B cell (primary cell): Measurements from ENCODE around the gene DMXL2. TPM values are rescaled to one million over a fixed set of nuclear protein-coding genes. Genes with fewer than 3 reads are reported as not detected.

Experiments used
- ATAC-seq: fragments of 200-7000 bp; cut with Tn5 transposase; one replicate; pipeline ENCODE4 v1.10.0; 2021; ENCODE audit warnings: low read depth, mild to moderate bottlenecking, moderate number of reproducible peaks, moderate library complexity
- CTCF ChIA-PET: fragments of 350-600 bp; sonication (Branson Sonifier 250); formaldehyde crosslinking; loops from one replicate; lab custom pipeline; 2021; ENCODE audit warnings: antibody characterized with exemption, inconsistent platforms; lab: Charles Lee
- POLR2A ChIA-PET: fragments of 350-600 bp; sonication (Branson Sonifier 250); formaldehyde crosslinking; loops from one replicate; lab custom pipeline; 2021; ENCODE audit warnings: antibody characterized with exemption; lab: Charles Lee
- DNase-seq: peaks from one replicate; pipeline ENCODE4 v3.0.0; 2013
- H2AFZ ChIP-seq: 2 replicates; pipeline ENCODE4 v1.6.1; 2012; ENCODE audit warnings: mild to moderate bottlenecking, low read depth, low read length; ENCODE audit not compliant: insufficient read depth, poor library complexity, severe bottlenecking
- H3K27ac ChIP-seq, 2 donors: 1 replicate in 1 of 2; 2 replicates in 1 of 2; pipeline ENCODE4 v1.5.1; 2012 to 2013; ENCODE audit warnings: low read length in 2 of 2, mild to moderate bottlenecking in 2 of 2, moderate library complexity in 1 of 2
- H3K27me3 ChIP-seq, 4 experiments: fragments of 200-600 bp in 1 of 4; sonication (generic) in 1 of 4; replicated peaks in 1 of 4; 1 replicate in 2 of 4; 2 replicates in 2 of 4; pipeline versions ENCODE4 v1.6.1 to v1.7.0; 2013 to 2016; ENCODE audit warnings: low read length in 3 of 4, mild to moderate bottlenecking in 2 of 4, mixed read lengths in 1 of 4, moderate library complexity in 1 of 4; ENCODE audit not compliant: insufficient read depth in 4 of 4, control insufficient read depth in 3 of 4; ENCODE audit errors: control extremely low read depth in 1 of 4
- H3K36me3 ChIP-seq, 2 experiments: replicated peaks in 1 of 2; 1 replicate in 1 of 2; 2 replicates in 1 of 2; pipeline versions ENCODE4 v1.6.1 to v1.7.1; 2013; ENCODE audit warnings: low read length in 1 of 2; ENCODE audit not compliant: insufficient read depth in 2 of 2, control insufficient read depth in 1 of 2; ENCODE audit errors: control extremely low read depth in 1 of 2, extremely low read depth in 1 of 2
- H3K4me1 ChIP-seq, 2 donors: fragments of 200-600 bp in 1 of 2; sonication (generic) in 1 of 2; 1 replicate in 1 of 2; 2 replicates in 1 of 2; pipeline versions ENCODE4 v1.5.1 to v1.6.1; 2013 to 2017; ENCODE audit warnings: low read length in 2 of 2; ENCODE audit not compliant: control insufficient read depth in 2 of 2, insufficient read depth in 2 of 2
- H3K4me2 ChIP-seq: replicated peaks from 2 replicates; pipeline ENCODE3; 2012; ENCODE audit warnings: mild to moderate bottlenecking, low read depth, low read length; ENCODE audit not compliant: poor library complexity, severe bottlenecking
- H3K4me3 ChIP-seq, 5 experiments: fragments of 200-600 bp in 1 of 5; sonication (generic) in 1 of 5; 1 replicate in 3 of 5; 2 replicates in 2 of 5; pipeline versions ENCODE4 v1.5.1 to v1.7.0; 2011 to 2016; ENCODE audit warnings: low read length in 4 of 5, mild to moderate bottlenecking in 4 of 5, low read depth in 2 of 5, control low read depth in 1 of 5, moderate library complexity in 1 of 5; ENCODE audit not compliant: insufficient read depth in 1 of 5; ENCODE audit errors: control extremely low read depth in 1 of 5, extremely low read depth in 1 of 5
- H3K79me2 ChIP-seq: fragments of 200-600 bp; sonication (generic); one replicate; pipeline ENCODE4 v1.6.0; 2016; ENCODE audit warnings: low read length; ENCODE audit not compliant: control insufficient read depth, insufficient read depth
- H3K9ac ChIP-seq: fragments of 200-600 bp; sonication (generic); 2 replicates; pipeline ENCODE4 v1.6.1; 2017; ENCODE audit warnings: mild to moderate bottlenecking, low read length, moderate library complexity
- H3K9me3 ChIP-seq, 3 donors: one replicate each; pipeline versions ENCODE4 v1.6.1 to v1.7.1; 2013; ENCODE audit warnings: low read length in 2 of 3; ENCODE audit not compliant: control insufficient read depth in 2 of 3, insufficient read depth in 1 of 3; ENCODE audit errors: control extremely low read depth in 1 of 3
- H4K20me1 ChIP-seq: 2 replicates; pipeline ENCODE4 v1.6.0; 2012; ENCODE audit warnings: mild to moderate bottlenecking, low read length; ENCODE audit not compliant: insufficient read depth, control insufficient read depth, poor library complexity, severe bottlenecking
- H3K27ac Mint-ChIP-seq: one replicate; pipeline ENCODE4 v1.8.0; 2021; ENCODE audit warnings: mixed read lengths
- H3K27me3 Mint-ChIP-seq: one replicate; pipeline ENCODE4 v1.8.0; 2021; ENCODE audit warnings: mixed read lengths
- H3K4me1 Mint-ChIP-seq: one replicate; pipeline ENCODE4 v1.8.0; 2021; ENCODE audit warnings: mixed read lengths
- H3K4me3 Mint-ChIP-seq: one replicate; pipeline ENCODE4 v1.8.0; 2021; ENCODE audit warnings: mixed read lengths
- H3K9me3 Mint-ChIP-seq: one replicate; pipeline ENCODE4 v1.8.0; 2022; ENCODE audit warnings: mixed read lengths; ENCODE audit not compliant: insufficient read depth
- EZH2 ChIP-seq: IDR thresholded peaks from 2 replicates; pipeline ENCODE4 v1.6.1; 2012; ENCODE audit warnings: borderline replicate concordance, low read depth, mild to moderate bottlenecking, moderate library complexity, low read length; ENCODE audit not compliant: insufficient read depth, poor library complexity, severe bottlenecking
- WGBS: methylation state at CpG from one replicate; pipeline ENCODE4 v1.1.5; 2013; ENCODE audit warnings: missing lambda C conversion rate; ENCODE audit not compliant: insufficient coverage; 5-methylcytosine and 5-hydroxymethylcytosine counted together
- intact Hi-C: fragments of 100-400 bp; cut with micrococcal nuclease; formaldehyde crosslinking; loops from one replicate; pipeline ENCODE4 v1.10.0; 2022
- polyA plus RNA-seq: library from polyadenylated mRNA; depleted of rRNA; stranded (reverse); fragments of >200 nt; gene quantifications from 2 replicates; pipeline ENCODE4 v1.2.3, GENCODE V29; 2012
- total RNA-seq, 2 donors: library from RNA; stranded (reverse); fragments of 120-200 nt in 1 of 2; gene quantifications; 1 replicate in 1 of 2; 2 replicates in 1 of 2; pipeline versions ENCODE4 v1.2.3 to v1.2.4, GENCODE V29; 2013 to 2022
- TF ChIP-seq, protein P1 (sequence below): fragments of 200-600 bp; IDR thresholded peaks from one replicate; pipeline ENCODE4 v1.8.0; 2022; ENCODE audit warnings: antibody characterized with exemption, mild to moderate bottlenecking

Gene DMXL2
- total and polyA plus RNA-seq, 2 donors (not counting 1 experiment from before 2014, with no cell fraction given): 1.4 to 5.6 TPM

DNA sequence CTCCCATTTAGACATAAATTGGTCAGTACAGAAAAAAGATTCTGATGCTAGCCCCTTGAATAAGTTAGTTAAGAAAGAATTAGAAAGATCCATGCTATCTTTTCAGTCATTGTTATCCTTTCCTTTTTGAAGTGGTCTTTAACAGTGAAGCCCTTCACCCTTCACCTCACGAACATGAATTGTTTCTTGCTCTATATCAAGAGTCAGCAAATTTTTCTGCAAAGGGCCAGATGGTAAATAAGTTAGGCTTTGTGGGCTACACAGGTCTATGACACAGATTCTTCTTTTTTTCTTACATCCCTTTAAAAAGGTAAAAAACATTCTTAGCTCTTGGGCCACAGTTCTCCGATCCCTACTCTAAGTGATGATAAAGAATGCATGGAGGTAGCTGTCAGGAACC lies 74.9 kb downstream of the DMXL2 start:
- no peak for DNase-seq
- no peaks in the 10 kb centered on the region for H3K9me3 ChIP-seq
- no peak overlapping the region for H3K27ac ChIP-seq
- ChIA-PET CTCF (no interaction called here), POLR2A (no interaction called here)
- intact Hi-C loops: no loop called here
- H3K9me3 Mint-ChIP-seq: no peaks in the 10 kb centered on the region
- no peak overlapping the region for H3K9ac ChIP-seq
- TF ChIP-seq EZH2: no peak
- TF ChIP-seq, protein P1, sequence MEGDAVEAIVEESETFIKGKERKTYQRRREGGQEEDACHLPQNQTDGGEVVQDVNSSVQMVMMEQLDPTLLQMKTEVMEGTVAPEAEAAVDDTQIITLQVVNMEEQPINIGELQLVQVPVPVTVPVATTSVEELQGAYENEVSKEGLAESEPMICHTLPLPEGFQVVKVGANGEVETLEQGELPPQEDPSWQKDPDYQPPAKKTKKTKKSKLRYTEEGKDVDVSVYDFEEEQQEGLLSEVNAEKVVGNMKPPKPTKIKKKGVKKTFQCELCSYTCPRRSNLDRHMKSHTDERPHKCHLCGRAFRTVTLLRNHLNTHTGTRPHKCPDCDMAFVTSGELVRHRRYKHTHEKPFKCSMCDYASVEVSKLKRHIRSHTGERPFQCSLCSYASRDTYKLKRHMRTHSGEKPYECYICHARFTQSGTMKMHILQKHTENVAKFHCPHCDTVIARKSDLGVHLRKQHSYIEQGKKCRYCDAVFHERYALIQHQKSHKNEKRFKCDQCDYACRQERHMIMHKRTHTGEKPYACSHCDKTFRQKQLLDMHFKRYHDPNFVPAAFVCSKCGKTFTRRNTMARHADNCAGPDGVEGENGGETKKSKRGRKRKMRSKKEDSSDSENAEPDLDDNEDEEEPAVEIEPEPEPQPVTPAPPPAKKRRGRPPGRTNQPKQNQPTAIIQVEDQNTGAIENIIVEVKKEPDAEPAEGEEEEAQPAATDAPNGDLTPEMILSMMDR: no peak
- no peak overlapping the region for H3K4me3 ChIP-seq
- no peak overlapping the region for H3K27ac Mint-ChIP-seq
- H3K4me2 ChIP-seq: no peak overlapping the region
- H4K20me1 ChIP-seq: no peaks in the 10 kb centered on the region
- no peaks in the 10 kb centered on the region for H3K27me3 ChIP-seq
- H3K27me3 Mint-ChIP-seq: no peaks in the 10 kb centered on the region
- no peaks in the 10 kb centered on the region for H3K4me1 Mint-ChIP-seq
- WGBS: 100% methylated on average over 1 of the region's 2 CpGs
- no peak overlapping the region for H2AFZ ChIP-seq
- ATAC-seq: no peak
- no peaks in the 10 kb centered on the region for H3K36me3 ChIP-seq
- H3K4me3 Mint-ChIP-seq: no peak overlapping the region
- H3K79me2 ChIP-seq: no peaks in the 10 kb centered on the region
- no peaks in the 10 kb centered on the region for H3K4me1 ChIP-seq

- H3K27ac ChIP-seq: no peak overlapping the region
- no peak for ATAC-seq
- H3K4me3 ChIP-seq: no peak overlapping the region
- H3K9ac ChIP-seq: no peak overlapping the region
- H3K9me3 Mint-ChIP-seq: no peaks in the 10 kb centered on the region
- no peaks in the 10 kb centered on the region for H3K27me3 ChIP-seq
- no peaks in the 10 kb centered on the region for H4K20me1 ChIP-seq
- H3K4me1 Mint-ChIP-seq: no peaks in the 10 kb centered on the region
- no peaks in the 10 kb centered on the region for H3K27me3 Mint-ChIP-seq
- H3K27ac Mint-ChIP-seq: no peak overlapping the region
- H3K36me3 ChIP-seq: no peaks in the 10 kb centered on the region
- no peaks in the 10 kb centered on the region for H3K79me2 ChIP-seq
- ChIA-PET CTCF (interaction anchor here (0.8 to 1.2 kb wide), 3 partner anchors 86 to 374 kb away, joined by 3 read pairs; partner anchors contain the start of gene DMXL2), POLR2A (no interaction called here)
- DNase-seq: no peak
- no peaks in the 10 kb centered on the region for H3K9me3 ChIP-seq
- no peak overlapping the region for H3K4me3 Mint-ChIP-seq
- no peaks in the 10 kb centered on the region for H3K4me1 ChIP-seq
- TF ChIP-seq, protein P1: peak; percentile 30
- TF ChIP-seq EZH2: no peak
- WGBS: no CpG with 5 or more reads among the region's 1 CpG
- no peak overlapping the region for H2AFZ ChIP-seq
- intact Hi-C loops: no loop called here
- H3K4me2 ChIP-seq: no peak overlapping the region
Observed at GRCh38 chr15:51536965-51537574, 85.5 kb downstream of the DMXL2 start.
